ENCODE data around the gene UGCG.

DNA sequence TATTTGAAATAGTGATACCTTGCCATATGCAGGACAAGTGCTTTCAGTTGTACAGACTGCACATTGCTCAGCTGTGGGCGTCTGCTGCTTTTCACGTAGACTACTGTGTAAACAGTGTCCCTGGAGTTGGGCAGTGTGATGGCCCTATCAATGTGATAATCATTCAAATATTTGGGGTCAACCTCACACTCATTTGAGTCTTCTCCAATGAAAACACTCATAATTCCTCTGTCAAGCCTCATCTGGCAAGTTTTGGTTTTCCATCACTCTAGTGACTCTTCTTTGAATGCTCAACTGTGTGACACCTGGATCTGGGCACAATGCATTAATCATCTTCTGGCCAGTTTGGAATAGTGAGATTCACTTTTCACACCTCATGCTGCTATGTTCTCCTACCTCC is 64.4 kb downstream of the UGCG start:
- no peak for TF ChIP-seq CTCF (IDR thresholded peaks at IDR 0.05)
- TF ChIP-seq ZFX (IDR thresholded peaks at IDR 0.05; ENCODE audit: borderline replicate concordance) = no peak
